Body of pancreas (tissue), 4 donors: Measurements from ENCODE around the gene FAM117A.

Experiments used
- CTCF ChIP-seq, 7 experiments: fragments of 450-650 bp in 4 of 7; fragments of 200-600 bp in 3 of 7; sonication (generic) in 3 of 7; IDR thresholded peaks; one replicate each; pipeline ENCODE4 v1.5.1; 2016 to 2019; ENCODE audit warnings: antibody characterized with exemption in 7 of 7
- POLR2A ChIP-seq, 3 donors: fragments of 450-650 bp; IDR thresholded peaks; one replicate each; pipeline ENCODE4 v1.6.1; 2016; ENCODE audit warnings: antibody characterized with exemption in 3 of 3, mild to moderate bottlenecking in 2 of 3

- TF ChIP-seq CTCF (IDR thresholded peaks at IDR 0.05) (no peak), POLR2A (IDR thresholded peaks at IDR 0.05) (no peak)
Observed at GRCh38 chr17:49715216-49715615, 48.7 kb downstream of the FAM117A start.
